Putamen (tissue), 1 donor: Measurements from ENCODE around the gene TFG.
A peak's percentile ranks its signal among the peaks of the same experiment; 100 is the strongest.
"Not testable (repeated sequence)": the region's sequence is repeated elsewhere in the genome, so short reads cannot be mapped to it uniquely, and the experiment has no call there.

ENCODE experiments used
- DNase-seq: peaks from one replicate; pipeline ENCODE4 v3.0.0-alpha.2; 2016; ENCODE audit warnings: low spot score

Gene TFG

DNA sequence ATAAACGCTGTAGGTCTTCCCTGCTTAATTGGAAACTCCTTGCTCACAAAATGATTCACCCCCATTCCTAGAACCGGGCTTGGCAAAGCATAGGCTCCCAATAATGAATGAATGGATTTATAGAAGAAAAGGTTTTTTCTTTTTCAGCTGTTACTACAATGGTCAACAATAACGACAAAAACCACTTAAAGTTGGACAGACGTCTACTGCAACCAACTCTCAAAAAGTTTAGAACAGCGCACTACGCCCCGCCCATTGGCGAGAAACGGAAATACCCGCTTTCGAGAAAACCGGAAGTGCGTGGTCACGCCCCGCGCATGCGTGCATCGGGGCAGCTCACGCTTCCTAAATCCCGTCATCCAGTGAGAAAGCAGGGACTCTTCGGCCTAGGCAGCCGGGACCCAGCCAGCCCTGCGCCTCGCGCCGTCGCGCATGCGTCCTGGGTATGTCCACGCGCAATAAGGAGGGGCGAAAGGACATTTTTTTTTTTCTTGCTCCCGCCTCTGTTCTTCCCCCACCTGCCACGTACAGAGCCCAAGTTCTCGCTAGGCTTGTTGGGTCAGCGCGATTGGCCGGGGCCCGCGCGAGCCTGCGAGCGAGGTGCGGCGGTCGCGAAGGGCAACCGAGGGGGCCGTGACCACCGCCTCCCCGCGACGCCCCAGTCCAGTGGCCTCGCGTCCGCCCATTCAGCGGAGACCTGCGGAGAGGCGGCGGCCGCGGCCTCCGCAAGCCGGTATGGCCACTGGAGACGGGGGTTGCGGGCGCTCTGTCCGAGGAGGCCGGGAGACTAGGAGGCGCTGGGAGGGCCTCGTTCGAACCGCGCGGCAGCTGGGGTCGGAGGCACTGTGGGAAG is at the start of gene TFG:
TFG (plus strand) TSS at position 506 of the 853 bp plus-strand sequence. CDS start 4,192 bp downstream, outside the sequence.
- DNase-seq: peak; percentile 98

DNA sequence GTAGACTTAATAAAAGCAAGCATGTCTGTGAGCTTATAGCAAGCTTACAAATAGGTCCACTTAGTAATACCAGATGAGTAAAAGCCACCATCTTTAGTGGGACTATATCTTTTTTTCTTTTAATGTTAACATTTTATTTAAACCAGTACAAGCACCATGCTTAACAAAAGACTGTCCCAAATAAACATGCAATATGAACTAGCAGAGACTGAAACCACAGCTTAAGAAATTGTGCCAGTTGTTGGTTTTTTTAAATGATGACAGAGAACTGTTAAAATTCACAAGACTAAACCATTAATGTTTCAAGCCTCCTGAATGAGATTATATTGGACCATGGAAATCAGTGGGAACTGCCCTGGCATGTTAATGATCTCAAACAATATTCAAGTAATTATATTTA is 48.0 kb upstream of the TFG start:
- not testable (repeated sequence) for DNase-seq

DNA sequence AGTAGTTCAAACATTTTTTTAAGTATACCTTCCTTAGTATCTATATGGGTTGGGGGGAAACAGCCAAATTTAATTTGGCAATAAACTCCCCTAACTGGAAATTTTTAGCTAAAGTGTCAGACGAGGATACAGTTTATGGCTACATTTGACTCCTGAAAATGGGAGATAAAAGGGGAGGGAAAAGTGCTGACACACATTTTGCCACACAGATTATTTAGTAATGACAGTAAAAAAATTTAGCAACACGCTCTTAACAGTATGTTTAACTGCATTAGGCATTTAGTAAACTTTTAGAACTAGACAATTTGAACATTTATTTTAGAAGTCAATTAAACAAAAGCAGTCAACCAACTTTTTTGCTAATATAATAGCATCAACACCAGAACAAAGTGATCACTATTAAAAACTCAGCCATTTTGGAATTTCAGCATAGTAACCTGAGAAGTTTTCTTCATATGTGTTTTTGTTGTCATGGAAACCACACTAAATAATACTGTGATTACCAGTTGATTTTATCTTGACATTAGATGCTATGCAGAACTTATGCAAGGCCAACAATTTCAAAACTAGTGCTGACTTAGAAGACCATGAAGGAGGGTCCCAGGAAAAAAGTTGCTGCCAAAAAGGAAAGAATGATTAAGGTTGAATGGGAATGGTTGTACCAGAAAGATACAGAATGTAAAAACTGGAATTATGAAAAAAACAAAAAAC is 47.0 kb upstream of the TFG start:
- no peak for DNase-seq

DNA sequence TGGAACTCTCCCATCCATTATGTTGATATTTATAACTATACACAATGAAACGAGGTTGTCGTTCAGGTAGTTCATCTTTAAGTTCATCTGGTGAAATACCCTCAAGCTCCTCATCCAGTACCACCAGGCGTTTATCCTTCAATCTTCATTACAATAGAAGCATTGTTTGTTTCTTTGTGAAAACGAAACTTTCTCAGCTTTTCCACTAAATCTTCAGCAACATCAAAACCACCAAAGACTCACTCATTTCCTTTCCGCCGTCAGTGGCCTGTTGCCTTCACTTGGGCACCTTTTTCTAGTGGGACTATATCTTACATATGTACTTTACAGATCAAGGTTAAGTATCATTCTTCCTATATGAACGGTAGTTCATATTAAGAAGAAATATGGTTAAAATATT is 44.1 kb upstream of the TFG start:
- no peak for DNase-seq

DNA sequence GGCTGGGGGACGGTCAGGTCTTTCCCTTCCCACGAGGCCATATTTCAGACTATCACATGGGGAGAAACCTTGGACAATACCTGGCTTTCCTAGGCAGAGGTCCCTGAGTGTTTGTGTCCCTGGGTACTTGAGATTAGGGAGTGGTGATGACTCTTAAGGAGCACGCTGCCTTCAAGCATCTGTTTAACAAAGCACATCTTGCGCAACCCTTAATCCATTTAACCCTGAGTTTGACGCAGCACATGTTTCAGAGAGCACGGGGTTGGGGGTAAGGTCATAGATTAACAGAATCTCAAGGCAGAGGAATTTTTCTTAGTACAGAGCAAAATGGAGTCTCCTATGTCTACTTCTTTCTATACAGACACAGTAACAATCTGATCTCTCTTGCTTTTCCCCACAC is 42.6 kb upstream of the TFG start:
- not testable (repeated sequence) for DNase-seq

DNA sequence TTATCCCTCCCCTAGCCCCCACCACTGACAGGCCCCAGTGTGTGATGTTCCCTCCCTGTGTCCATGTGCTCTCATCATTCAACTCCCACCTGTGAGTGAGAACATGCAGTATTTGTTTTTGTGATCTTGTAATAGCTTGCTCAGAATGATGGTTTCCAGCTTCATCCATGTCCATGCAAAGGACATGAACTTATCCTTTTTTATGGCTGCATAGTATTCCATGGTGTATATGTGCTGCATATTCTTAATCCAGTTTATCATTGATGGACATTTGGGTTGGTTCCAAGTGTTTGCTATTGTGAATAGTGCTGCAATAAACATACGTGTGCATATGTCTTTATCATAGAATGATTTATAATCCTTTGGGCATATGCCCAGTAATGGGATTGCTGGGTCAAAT is 42.0 kb upstream of the TFG start:
- DNase-seq: not testable (repeated sequence)

DNA sequence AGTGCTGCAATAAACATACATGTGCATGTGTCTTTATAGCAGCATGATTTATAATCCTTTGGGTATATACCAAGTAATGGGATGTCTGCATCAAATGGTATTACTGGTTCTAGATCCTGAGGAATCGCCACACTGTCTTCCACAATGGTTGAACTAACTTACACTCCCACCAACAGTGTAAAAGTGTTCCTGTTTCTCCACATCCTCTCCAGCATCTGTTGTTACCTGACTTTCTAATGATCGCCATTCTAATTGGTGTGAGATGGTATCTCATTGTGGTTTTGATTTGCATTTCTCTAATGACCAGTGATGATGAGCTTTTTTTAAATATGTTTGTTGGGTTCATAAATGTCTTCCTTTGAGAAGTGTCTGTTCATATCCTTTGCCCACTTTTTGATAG is 38.3 kb upstream of the TFG start:
- not testable (repeated sequence) for DNase-seq

DNA sequence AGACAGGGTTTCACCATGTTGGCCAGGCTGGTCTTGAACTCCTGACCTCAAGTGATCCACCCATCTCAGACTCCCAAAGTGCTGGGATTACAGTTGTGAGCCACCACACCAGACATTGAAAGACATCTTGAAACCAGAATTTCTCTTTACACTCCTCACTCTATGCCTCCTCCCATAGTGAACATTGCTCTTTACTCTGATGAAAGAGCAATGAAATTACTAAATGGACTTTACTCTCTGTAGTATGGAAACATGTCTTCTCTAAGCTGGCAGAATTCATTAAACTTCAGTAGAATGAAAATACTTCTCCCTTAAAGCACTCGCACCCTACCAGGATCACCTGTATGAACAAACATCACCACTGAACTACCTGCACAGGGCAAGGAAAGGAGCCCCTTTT is 27.8 kb upstream of the TFG start:
- no peak for DNase-seq

DNA sequence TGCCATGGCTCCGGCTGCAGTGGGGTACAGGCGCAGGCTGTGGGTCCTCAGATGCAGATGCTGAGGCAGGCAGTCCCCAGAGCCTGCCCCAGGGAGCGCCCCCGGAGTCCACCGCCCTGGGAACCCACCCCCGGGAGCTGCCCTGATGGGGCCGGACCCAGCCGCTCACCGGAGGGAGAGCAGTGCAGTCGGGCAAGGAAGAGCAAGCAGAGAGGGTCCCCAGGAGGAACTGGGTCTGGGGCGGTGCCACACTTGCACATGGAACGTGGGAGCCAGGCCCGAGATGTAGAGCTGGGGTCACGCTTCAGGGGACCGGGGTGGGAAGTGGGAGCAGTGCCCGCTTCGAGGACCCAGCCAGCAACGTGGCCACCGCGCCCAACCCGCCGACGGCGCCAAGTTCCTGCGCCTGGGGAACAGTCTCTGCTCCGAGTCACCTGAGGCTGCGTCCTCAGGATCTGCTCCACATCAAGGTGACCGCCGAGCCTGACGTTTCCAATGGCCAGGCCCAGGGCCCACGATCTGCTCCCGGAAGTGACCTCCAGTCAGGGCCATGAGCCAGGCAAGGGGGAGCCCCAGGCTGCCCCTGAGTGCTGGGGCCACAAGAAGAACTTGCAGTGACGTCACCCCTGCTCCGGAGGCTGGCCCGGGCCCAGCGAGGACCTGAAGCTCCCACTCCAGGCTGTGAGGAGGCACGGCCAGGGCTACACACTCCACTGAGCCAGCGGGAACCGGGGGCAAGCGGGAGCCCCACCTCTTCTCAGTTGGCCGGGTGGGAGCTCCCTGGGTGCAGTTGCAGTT is 27.0 kb upstream of the TFG start:
- no peak for DNase-seq

DNA sequence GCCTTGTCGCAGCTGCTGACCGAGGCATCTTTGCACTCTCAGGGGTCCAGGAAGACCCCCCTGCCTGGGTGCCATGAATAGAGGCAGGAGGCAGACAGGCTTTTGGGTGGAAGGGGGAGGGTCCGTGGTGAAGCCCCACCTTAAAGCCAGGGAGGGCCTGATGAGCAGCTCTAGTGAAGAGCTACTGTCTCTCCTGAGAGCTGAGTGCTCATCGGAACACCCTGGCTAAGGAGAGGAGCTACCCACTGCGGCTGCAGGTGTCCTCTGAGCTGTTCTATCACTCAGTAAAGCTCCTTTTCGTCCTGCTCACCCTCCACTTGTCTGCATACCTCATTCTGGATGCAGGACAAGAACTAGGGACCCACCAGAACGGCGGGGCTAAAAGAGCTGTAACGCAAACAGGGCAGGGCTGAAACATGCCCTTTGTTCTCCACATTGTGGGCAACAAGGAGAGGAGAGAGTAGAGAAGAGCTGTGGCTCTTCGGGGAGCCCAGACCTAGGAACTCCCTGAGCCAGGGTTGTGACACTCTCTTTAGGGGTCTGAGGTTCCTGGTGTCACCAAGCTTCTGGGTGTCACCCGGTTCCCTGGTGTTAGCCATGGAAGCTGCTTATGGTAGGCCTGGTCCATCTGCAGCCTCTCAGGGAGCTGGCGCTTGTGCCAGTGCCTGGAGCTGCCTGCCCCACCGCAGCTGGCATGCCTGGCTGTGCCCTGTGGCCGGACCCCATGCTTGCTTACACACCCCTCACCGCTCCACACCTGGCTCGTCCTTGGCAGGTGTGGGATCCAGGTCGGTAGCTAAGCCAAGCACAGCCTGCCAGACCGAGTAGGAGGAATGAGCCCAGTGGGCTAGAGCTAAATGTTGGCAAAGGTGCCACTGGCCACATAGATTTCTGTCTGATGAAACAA is 26.2 kb upstream of the TFG start:
- no peak for DNase-seq

DNA sequence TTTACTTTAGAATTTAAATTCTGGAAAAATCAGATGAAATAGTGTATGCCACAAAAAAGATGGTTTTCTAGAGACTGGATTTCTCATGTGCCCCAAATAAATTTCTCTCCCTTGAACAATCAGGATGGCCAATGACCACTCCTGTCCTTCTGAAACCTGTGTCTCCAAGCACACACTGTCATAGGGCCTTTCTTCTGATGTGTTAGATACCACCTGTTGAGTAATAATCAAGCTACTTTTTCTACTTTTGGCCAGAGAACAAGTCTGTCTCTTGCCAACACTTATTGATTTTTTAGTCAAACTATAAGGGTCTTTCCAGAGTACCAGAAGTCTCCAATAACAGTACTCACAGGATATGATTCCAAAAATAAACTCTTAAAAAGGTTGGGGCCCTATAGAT is 16.1 kb upstream of the TFG start:
- no peak for DNase-seq

DNA sequence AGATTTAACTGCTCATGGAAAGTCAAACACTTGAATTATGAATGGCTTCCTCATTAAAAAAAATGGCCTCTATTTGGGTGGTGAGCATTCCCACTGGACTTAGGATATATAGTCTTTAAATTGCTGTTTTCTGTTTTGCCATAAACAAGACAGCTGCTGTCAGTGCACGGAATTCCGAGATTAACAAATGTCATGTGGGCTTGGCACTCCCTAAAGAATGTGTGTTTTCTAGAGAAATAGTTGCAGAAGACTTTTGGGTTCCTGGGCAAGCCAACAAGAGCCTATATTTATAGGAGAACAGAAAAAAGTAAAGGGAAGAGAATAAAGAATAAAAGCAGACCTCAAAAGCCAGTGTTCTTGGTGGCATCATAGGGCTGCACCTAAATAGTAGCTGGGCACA is 13.6 kb upstream of the TFG start:
- DNase-seq: no peak

DNA sequence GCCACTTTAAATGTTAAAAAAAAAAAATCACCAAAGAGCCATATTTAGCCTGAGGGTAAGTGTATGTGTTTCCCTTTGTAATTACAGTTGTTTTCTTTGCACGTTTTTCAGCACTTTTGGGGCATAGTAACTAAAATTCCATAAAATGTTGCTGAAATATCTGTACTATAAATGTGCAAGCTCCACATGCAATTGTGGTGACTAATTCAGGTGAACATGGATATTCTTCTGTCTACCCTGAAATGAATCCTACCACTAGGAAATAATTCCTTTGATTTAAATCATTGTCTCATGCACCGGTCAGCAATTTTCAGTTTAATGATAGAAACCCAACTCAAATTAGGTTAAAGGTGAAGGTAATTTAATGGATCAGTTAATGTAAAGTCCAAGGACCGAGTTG is 13.1 kb upstream of the TFG start:
- DNase-seq: no peak

DNA sequence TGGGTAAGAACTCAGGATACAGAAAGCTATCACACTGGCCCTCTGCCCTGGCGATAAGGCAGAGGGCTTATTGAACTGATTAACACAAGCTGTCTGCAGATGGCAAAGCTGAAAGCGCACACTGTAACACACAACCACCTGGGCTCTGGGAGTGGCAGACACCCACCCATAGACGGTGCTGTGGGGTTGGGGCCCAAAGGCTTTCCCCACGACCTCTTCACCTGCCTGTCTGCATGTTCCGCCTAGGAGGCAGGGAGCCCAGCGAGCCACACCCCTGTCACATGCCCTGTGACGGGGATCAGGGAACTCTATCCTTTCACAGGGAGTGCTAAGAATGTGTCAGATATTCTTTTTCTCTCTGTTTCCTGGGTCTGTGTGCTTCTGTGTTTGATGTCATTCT is 12.1 kb upstream of the TFG start:
- no peak for DNase-seq

DNA sequence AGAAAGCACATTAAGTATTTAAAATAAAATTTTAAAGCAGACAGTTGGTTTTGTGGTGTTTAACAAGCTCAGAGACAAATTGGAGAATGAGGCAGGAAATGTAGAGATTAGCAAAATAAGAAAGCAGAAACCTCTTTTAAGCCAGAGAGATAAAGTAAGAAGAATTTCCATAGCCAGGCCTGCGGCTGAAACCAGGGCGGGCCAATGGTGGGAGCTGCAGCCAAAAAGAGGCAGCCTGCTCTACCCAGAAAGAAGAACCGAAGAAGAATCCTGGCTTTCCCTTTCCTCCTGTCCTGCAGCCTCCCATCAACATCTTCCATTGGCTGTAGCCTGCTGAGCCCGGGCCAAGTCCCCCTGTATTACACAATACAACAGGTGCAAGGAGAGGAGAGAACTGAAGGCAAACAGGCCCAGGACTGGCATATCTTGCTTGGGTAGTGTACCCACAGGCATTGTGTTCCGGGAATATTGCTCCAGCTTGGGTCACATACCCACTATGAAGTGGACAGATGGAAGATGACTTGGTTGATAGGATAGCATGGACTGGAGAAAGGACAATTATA is 11.5 kb upstream of the TFG start:
- no peak for DNase-seq

DNA sequence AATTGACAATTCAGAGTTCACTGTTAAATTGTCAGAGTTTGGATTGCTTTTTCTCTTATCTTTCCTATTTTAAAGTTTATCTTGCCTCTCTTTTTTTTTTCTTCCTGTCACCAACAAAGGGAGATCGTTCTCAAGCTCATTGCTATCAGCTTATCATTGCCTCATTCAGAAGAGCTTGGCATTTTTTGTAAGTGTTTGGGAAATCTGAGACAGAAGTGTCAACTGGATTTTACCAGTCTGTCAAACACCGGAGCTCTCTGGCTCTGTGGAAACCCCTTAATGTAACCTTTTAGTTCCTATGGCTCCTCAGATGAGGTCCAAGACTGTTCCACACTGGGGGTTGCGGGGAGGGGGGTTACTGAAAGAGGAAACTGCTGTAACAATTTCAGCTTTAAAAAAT is 10.6 kb upstream of the TFG start:
- DNase-seq: no peak

DNA sequence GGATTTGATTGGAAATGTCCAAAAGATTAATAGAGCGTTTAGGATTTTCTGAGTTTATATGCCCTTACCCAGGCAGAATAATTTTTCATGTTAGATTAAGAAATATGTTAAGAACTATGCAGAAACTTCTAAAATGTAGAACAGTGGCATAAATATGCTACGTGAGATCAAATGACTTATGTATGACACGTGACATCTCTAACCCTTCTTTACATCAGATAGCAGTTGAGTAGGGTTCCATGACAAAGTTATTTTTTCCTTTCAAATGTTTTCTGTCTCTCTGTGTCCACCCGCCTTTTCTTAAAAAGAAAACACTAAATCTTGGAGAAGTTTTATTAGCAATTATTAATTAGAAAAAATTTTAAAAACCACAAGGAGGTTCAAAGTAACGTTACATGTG is 8.6 kb upstream of the TFG start:
- no peak for DNase-seq

DNA sequence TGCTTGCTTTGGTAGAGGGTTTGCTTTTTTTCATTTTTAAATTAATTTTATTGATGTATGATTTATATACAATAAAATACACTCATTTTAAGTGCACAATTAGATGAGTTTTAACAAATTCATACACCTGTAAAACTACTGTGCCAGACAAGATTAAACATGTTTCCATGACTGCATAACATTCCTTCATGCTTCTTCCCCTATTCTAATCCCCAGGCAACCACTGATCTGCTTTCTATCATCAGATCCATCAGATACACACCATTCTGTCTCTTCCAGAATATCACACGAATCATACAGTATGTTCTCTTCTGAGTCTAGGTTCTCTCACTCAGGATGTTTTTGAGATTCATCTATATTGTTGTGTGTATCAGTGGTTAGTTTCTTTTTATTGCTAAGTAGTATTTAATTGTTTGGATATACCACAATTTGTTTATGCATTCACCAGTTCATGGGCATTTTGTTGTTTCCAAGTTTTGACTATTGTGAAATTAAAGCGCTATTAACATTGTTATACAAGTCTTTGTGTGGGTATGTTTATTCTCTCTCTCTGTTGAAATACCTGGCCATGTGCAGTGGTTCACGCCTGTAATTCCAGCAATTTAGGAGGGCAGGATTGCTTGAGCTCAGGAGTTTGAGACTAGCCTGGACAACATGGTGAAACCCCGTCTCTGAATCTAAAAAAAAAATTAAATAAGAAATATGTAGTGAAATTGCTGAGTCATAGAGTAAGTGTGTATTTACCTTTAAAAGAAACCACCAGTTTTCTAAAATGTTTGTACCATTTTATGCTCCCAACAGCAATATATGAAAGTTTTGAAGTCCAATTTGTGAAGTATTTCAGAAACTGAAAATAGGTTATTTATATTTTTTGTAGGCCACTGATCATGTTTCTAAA is 7.0 kb upstream of the TFG start:
- no peak for DNase-seq

DNA sequence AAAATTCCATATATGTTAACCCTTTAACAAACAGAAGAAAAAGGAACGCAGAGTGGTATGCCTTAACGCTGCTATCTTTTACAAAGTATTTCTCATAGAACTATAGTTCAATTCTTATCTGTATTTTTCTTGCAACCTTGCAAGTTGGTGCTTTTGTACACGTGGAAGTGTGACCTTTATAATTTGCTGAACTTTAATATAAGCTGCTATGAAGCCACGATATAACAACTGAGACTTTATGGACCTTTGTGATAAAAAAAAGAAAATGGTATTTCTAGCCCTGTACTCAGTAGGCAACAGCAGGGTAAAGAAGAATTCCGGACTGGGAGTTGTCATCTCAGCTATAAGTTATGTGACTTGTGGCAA is 6.3 kb upstream of the TFG start:
- no peak for DNase-seq

DNA sequence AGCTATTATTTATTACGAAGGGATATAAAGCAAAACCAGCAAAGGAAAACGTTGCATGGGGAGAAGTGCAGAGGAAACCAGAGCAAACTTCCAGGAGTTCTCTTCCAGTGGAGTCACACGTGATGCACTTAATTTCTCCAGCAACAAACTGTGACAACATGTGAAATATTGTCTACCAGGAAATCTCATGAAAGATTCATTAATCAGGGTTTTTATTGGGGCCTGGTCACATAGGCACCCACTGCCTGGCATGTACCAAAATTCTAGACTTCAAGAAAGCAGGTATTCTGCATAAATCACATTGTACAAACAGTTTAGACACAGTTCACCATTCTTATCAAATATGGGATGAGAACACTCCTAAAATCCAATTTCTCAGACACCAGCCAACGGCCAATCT is 5.4 kb upstream of the TFG start:
- DNase-seq: no peak
